GM21367 (cell line): ENCODE measurements around the gene SYCE3.

Experiments
- ATAC-seq: cut with Tn5 transposase; IDR thresholded peaks from one replicate; pipeline ENCODE4 v1.9.1; 2021; ENCODE audit not compliant: unreplicated experiment

The SYCE3 gene

DNA sequence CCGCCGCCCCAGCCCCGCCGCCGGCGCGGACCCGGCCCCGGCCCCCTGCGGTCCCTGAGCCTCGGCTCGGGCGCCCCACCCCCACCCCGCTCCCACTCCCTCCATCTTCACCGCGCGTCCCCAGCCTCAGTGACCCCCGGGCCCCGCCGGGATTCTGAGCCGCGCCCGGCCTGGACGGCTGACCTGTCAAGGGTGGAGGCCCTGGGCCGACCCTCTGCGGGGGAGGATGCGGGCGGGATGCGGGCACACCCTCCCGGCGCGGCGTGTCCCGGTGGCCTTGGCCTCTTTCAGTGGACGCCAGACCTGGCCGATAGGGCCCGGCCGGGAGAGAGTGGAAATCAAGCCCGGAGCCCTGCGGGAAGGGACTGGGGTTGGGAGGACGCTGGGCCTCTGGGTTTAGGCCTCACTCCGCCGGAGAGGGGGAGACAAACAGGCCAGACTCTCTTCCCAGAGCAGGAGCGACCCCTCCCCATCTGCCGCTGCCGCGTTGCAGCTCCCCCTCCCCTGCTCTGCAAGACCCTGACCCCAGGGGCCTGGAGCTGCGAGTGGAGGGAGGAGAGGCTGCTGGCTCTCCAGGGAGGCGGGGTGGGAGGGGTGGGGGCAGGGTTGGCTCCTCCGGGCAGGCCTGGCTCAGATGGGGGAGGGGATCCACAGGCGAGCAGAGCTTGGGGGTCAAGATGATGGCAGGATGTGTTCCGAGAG, 38.4 kb upstream of the SYCE3 start:
- no peak for ATAC-seq

GRCh38 chr22:50600538-50600937, 37.8 kb upstream of the SYCE3 start, which contains the start of gene MAPK8IP2:
Gene MAPK8IP2 (plus strand): TSS chr22:50600793. CDS start chr22:50600819, 26 bp downstream.
- ATAC-seq, result no peak

DNA sequence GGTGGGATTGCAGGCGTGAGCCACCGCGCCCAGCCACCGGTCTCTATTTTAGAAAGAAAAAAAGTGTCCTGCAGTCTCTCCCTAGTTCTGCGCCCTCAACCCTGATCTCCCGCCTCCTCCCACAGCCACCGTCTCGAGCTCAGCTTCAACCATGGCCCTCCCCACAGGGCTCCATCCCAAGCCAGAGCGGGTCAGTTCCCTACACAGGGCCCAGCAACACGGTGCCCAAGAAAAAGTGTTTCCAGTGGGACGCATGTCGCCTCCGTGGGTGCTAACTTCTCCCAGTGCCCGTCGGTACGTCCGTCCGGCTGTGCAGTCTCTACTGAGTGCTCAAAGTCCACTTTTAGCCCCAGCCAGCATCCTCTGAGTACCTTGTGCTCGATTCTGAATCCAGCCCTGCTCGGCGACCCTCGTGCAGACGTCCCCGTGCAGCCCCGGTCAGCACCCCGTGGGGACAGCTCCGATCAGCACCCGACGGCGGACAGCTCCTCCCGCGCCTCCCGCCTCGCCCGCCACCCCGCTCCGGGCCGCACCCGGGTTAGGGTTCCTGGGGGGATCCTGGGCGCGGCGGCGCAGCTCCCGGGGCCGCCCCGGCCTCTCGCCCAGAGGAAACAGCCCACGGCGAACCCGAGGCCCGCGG, 37.2 kb upstream of the SYCE3 start:
- no peak for ATAC-seq

DNA sequence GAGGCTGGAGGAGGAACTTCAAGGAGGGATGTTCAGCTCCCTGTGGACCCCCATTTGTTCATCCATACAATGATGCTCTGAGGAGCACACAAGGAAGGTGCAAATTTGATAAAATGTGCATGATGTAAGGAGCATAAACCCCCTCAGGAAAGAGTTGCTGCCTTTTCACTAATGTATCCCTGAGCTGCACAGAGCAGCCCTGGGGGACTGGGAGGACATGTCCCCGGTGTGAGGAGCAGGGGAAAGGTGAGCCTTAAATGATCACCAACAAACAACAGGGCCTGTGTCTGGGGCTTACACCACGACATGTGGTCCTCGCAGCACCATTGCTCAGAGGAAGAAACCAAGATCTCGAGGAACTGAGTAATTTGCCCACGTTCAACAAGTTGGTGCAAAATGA, 34.4 kb upstream of the SYCE3 start:
- ATAC-seq, result no peak

GRCh38 chr22:50595189-50595588, 32.5 kb upstream of the SYCE3 start:
- no peak for ATAC-seq

- ATAC-seq, result no peak
Measured at GRCh38 chr22:50587407-50587806, 24.7 kb upstream of the SYCE3 start.

GRCh38 chr22:50586416-50586815, 23.7 kb upstream of the SYCE3 start:
- no peak for ATAC-seq

GRCh38 chr22:50585781-50586180, 23.1 kb upstream of the SYCE3 start:
- ATAC-seq, result no peak

- no peak for ATAC-seq
Measured at GRCh38 chr22:50585238-50585637, 22.5 kb upstream of the SYCE3 start.

GRCh38 chr22:50584106-50585096, 21.7 kb upstream of the SYCE3 start:
- no peak for ATAC-seq

DNA sequence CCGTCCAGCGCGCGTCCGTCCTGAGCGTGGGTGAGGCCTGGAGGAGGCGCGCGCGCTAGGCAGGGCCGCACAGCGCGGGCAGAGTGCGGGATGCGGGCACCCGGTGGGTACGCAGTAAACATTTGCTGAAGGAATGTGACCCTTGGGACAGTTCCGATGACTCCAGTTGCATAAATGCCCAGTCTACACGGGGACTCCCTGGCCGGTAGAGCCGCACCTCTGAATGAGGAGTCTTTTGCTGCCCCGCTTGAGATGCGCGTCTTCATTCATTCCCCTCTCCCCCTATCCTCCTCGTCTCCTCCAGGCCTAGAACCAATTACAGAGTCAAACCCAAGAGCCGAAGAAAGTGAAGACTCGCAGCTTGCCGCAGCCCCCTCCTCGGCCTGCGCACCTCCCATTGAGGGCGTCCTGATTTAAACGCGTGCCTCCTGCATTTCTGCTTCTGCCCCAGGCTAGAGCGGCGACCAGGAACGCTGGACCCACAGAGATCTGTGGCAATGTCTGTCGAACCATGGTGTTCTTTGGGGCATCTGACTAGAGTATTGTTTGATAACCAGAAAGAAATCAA, 20.7 kb upstream of the SYCE3 start:
- ATAC-seq, result peak; percentile 12

GRCh38 chr22:50582493-50583293, 20.0 kb upstream of the SYCE3 start, which contains the start of gene CHKB:
Gene CHKB (minus strand): TSS chr22:50582849. CDS start chr22:50582781, 68 bp downstream.
- peak; percentile 79 for ATAC-seq

- peak; percentile 2 for ATAC-seq
Measured at GRCh38 chr22:50581950-50582492, 19.3 kb upstream of the SYCE3 start.

DNA sequence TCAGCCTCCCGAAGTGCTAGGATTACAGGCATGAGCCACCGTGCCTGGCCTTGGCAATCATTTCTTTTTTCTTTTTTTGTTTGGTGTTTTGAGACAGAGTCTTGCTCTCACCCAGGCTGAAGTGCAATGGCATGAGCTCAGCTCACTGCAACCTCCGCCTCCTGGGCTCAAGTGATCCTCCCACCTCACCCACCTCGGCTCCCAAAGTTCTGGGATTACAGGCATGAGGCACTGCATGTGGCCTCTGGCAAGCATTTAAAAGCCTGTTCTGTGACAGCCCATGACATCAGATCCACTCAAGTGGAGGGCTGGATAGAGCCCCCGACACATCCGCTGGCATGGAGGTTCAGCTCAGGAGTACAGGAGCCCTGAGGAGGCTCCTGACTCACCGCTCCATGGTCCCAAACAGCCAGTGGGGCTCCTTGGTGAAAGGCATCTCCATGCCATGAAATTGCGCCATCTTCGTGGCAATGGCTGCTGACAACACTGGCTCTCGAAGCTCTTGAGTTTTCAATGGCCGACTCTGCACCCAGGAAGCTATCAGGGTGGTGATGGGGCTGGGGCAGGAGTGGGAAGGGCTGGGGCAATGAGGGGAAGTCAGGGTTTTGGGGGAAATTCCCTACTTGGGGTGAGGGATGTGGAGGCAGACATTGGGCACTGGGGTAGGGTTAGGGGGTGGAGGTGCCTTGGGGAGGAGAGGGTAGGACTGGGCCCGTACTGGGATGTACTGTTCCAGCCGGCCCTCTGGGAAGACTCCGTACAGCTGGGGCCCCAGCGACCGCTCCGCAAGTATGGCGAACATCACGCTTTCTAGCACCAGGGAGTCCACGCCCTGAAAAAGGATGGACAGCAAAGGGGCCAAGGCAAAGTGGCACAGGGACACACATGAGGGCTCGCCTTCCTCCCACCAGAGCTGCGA, 18.6 kb upstream of the SYCE3 start:
- no peak for ATAC-seq

DNA sequence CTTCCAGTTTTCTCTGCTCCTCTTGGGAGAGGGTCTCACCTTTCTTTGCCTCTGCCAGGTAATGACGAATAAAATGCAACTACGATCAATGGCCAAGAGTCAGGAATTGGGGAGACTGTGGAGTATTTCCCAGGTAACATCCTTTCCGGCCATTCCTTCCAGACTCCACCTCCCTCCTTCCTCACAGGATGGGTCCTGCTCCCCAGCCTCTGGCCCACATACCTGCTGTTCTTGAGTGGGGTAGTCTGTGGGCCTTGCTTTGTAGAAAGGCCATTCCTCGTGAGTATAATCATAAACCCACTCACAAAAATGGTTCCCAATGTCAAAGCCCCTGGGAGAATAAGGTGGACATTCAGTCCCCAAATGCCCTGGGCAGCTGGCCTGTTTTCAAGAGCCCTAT, 17.0 kb upstream of the SYCE3 start:
- ATAC-seq, result no peak

- no peak for ATAC-seq
Measured at GRCh38 chr22:50578776-50579310, 16.1 kb upstream of the SYCE3 start.

- no peak for ATAC-seq
Measured at GRCh38 chr22:50577987-50578775, 15.5 kb upstream of the SYCE3 start, which contains the start of gene CPT1B. Gene CPT1B (minus strand): TSS chr22:50578427. CDS start chr22:50577915, 512 bp downstream.

DNA sequence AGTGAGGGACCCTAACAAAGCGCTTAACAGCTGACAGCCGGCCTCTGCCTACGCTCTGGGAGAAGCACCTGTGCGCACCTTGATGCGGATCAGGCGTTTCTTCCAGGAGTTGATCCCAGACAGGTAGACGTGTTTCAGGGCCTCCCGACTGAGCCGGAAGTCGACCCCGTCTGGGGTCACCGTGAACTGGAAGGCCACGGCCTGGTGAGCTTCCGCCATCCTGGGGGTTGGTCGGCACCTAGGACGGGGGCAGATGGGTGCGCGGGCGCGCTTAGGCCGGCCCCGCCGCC, 14.9 kb upstream of the SYCE3 start:
- no peak for ATAC-seq
